Stimulated activated CD4-positive, alpha-beta T cell treated with anti-CD3 and anti-CD28 coated beads, Interleukin-1b, Interleukin-23, amount 100 ng/mL, for 24 hours (primary cell): ENCODE data around the gene RITA1.
"Not testable (repeated sequence)": the region's sequence is repeated elsewhere in the genome, so short reads cannot be mapped to it uniquely, and the experiment has no call there.

Experiments
- DNase-seq, 4 experiments: peaks; one replicate each; pipeline ENCODE4 v3.0.0-alpha.2; 2020; ENCODE audit warnings: low read depth in 4 of 4, low spot score in 1 of 4

Gene RITA1

GRCh38 chr12:113201187-113202177 is 16.0 kb downstream of the RITA1 start:
- DNase-seq, result no peak

- no peak for DNase-seq
These were observed 17.0 kb downstream of the RITA1 start for GRCh38 chr12:113202300-113203075.

- no peak for DNase-seq
These were observed 18.6 kb downstream of the RITA1 start for GRCh38 chr12:113203852-113204760.

- no peak for DNase-seq
These were observed 19.3 kb downstream of the RITA1 start for GRCh38 chr12:113204804-113205203.

- DNase-seq, result not testable (repeated sequence)
These were observed 21.3 kb downstream of the RITA1 start for GRCh38 chr12:113206802-113207201.

- no peak for DNase-seq
These were observed 22.1 kb downstream of the RITA1 start for GRCh38 chr12:113207613-113208040.

GRCh38 chr12:113208041-113208934 is 22.8 kb downstream of the RITA1 start:
- DNase-seq, result peak in 1 of 4 experiments; percentile 36

- no peak for DNase-seq
These were observed 25.6 kb downstream of the RITA1 start for GRCh38 chr12:113211160-113211559.

- DNase-seq, result no peak
These were observed 29.4 kb downstream of the RITA1 start for GRCh38 chr12:113214895-113215400.

GRCh38 chr12:113216027-113216426 is 30.5 kb downstream of the RITA1 start:
- DNase-seq, result no peak

GRCh38 chr12:113220593-113221180 is 35.2 kb downstream of the RITA1 start:
- no peak for DNase-seq

- peak; percentile 97 to 99 (median 98) for DNase-seq
These were observed 35.9 kb downstream of the RITA1 start, which contains the start of gene TPCN1 for GRCh38 chr12:113221181-113221996. Gene TPCN1, plus strand, starts transcription at chr12:113221464. Its CDS starts 5,389 bp downstream, at chr12:113226853.

GRCh38 chr12:113221997-113222729 is 36.6 kb downstream of the RITA1 start:
- DNase-seq, result no peak

- no peak for DNase-seq
These were observed 37.4 kb downstream of the RITA1 start for GRCh38 chr12:113222730-113223531.

- DNase-seq, result no peak
These were observed 39.4 kb downstream of the RITA1 start for GRCh38 chr12:113224955-113225354.

GRCh38 chr12:113226696-113227568 is 41.4 kb downstream of the RITA1 start:
- no peak for DNase-seq
